GM19468 (cell line): Measurements from ENCODE around the gene RNU1-3.
"Not testable (repeated sequence)": the region's sequence is repeated elsewhere in the genome, so short reads cannot be mapped to it uniquely, and the experiment has no call there.

ENCODE experiments used
- ATAC-seq: cut with Tn5 transposase; IDR thresholded peaks from one replicate; pipeline ENCODE4 v1.9.1; 2021; ENCODE audit warnings: mild to moderate bottlenecking, moderate library complexity, moderate number of reproducible peaks; ENCODE audit not compliant: unreplicated experiment; ENCODE audit errors: extremely low read depth

RNU1-3 gene

GRCh38 chr1:16696507-16697150, 29.9 kb upstream of the RNU1-3 start:
- ATAC-seq, result not testable (repeated sequence)

- ATAC-seq, result not testable (repeated sequence)
Observed at GRCh38 chr1:16694308-16694702, 27.6 kb upstream of the RNU1-3 start.

GRCh38 chr1:16693449-16694307, 26.9 kb upstream of the RNU1-3 start:
- not testable (repeated sequence) for ATAC-seq

GRCh38 chr1:16692717-16693448, 26.1 kb upstream of the RNU1-3 start:
- not testable (repeated sequence) for ATAC-seq

- not testable (repeated sequence) for ATAC-seq
Observed at GRCh38 chr1:16692283-16692682, 25.5 kb upstream of the RNU1-3 start.

GRCh38 chr1:16690971-16691682, 24.4 kb upstream of the RNU1-3 start:
- ATAC-seq, result not testable (repeated sequence)

GRCh38 chr1:16687132-16687800, 20.5 kb upstream of the RNU1-3 start:
- not testable (repeated sequence) for ATAC-seq

GRCh38 chr1:16685445-16686371, 19.0 kb upstream of the RNU1-3 start:
- ATAC-seq, result not testable (repeated sequence)

GRCh38 chr1:16684738-16685337, 18.1 kb upstream of the RNU1-3 start:
- ATAC-seq, result not testable (repeated sequence)

GRCh38 chr1:16684152-16684551, 17.4 kb upstream of the RNU1-3 start:
- not testable (repeated sequence) for ATAC-seq

- not testable (repeated sequence) for ATAC-seq
Observed at GRCh38 chr1:16682803-16683202, 16.1 kb upstream of the RNU1-3 start.

- ATAC-seq, result not testable (repeated sequence)
Observed at GRCh38 chr1:16680366-16680765, 13.6 kb upstream of the RNU1-3 start.

GRCh38 chr1:16677552-16678431, 11.0 kb upstream of the RNU1-3 start:
- no peak for ATAC-seq

- not testable (repeated sequence) for ATAC-seq
Observed at GRCh38 chr1:16676661-16677523, 10.1 kb upstream of the RNU1-3 start.

- not testable (repeated sequence) for ATAC-seq
Observed at GRCh38 chr1:16675118-16675510, 8.4 kb upstream of the RNU1-3 start.

GRCh38 chr1:16673976-16674375, 7.2 kb upstream of the RNU1-3 start:
- not testable (repeated sequence) for ATAC-seq
